Keratinocyte (primary cell): Measurements from ENCODE around the gene PANK1. TPM values are rescaled to one million over a fixed set of nuclear protein-coding genes. Genes with fewer than 3 reads are reported as not detected.

Experiments
- DNase-seq: peaks from one replicate; pipeline ENCODE4 v3.0.0-alpha.2; 2011; ENCODE audit warnings: low read depth, missing footprints, low spot score
- FAIRE-seq: peaks from 2 replicates; lab custom pipeline; 2011; peaks lifted over from hg19 to GRCh38; lab: Jason Lieb, UNC
- H2AFZ ChIP-seq: 2 replicates; pipeline ENCODE4 v1.6.0; 2012; ENCODE audit warnings: low read length, control low read depth, inconsistent platforms; ENCODE audit not compliant: control insufficient read depth
- H3K27ac ChIP-seq: 2 replicates; pipeline ENCODE4 v1.5.1; 2011; ENCODE audit warnings: low read length; ENCODE audit not compliant: control insufficient read depth, insufficient read depth
- H3K27me3 ChIP-seq: 3 replicates; pipeline ENCODE4 v1.6.0; 2011; ENCODE audit warnings: low read length; ENCODE audit not compliant: control insufficient read depth, insufficient read depth; ENCODE audit errors: extremely low read depth
- H3K36me3 ChIP-seq, 2 experiments: 2 replicates in 1 of 2; 3 replicates in 1 of 2; pipeline ENCODE4 v1.5.1; 2011; ENCODE audit warnings: low read length in 2 of 2, mild to moderate bottlenecking in 1 of 2; ENCODE audit not compliant: control insufficient read depth in 2 of 2, insufficient read depth in 2 of 2; ENCODE audit errors: extremely low read depth in 1 of 2
- H3K4me1 ChIP-seq: 3 replicates; pipeline ENCODE4 v1.5.1; 2011; ENCODE audit warnings: low read length; ENCODE audit not compliant: control insufficient read depth, insufficient read depth; ENCODE audit errors: extremely low read depth
- H3K4me2 ChIP-seq: 3 replicates; pipeline ENCODE4 v1.6.0; 2011; ENCODE audit warnings: low read depth, low read length; ENCODE audit not compliant: control insufficient read depth, insufficient read depth; ENCODE audit errors: extremely low read depth
- H3K4me3 ChIP-seq, 3 experiments: fragments of 200-600 bp in 1 of 3; sonication (generic) in 1 of 3; 2 replicates in 2 of 3; 3 replicates in 1 of 3; pipeline ENCODE4 v1.5.1; 2011 to 2016; ENCODE audit warnings: low read length in 3 of 3, mild to moderate bottlenecking in 3 of 3, control low read depth in 2 of 3, inconsistent platforms in 1 of 3, low read depth in 1 of 3, mixed read lengths in 1 of 3, mixed run types in 1 of 3, moderate library complexity in 1 of 3; ENCODE audit not compliant: control insufficient read depth in 2 of 3, insufficient read depth in 2 of 3; ENCODE audit errors: extremely low read depth in 1 of 3
- H3K79me2 ChIP-seq: 2 replicates; pipeline ENCODE4 v1.6.0; 2012; ENCODE audit warnings: low read length; ENCODE audit not compliant: control insufficient read depth, insufficient read depth
- H3K9ac ChIP-seq: 3 replicates; pipeline ENCODE4 v1.6.0; 2011; ENCODE audit warnings: low read length; ENCODE audit not compliant: control insufficient read depth, insufficient read depth; ENCODE audit errors: extremely low read depth
- H3K9me1 ChIP-seq: 3 replicates; pipeline ENCODE4 v1.6.0; 2011; ENCODE audit warnings: low read length; ENCODE audit not compliant: control insufficient read depth, insufficient read depth; ENCODE audit errors: extremely low read depth
- H3K9me3 ChIP-seq: 2 replicates; pipeline ENCODE4 v1.5.1; 2012; ENCODE audit warnings: low read depth, low read length; ENCODE audit not compliant: control insufficient read depth
- H4K20me1 ChIP-seq: 3 replicates; pipeline ENCODE4 v1.6.0; 2011; ENCODE audit warnings: low read length; ENCODE audit not compliant: control insufficient read depth, insufficient read depth; ENCODE audit errors: extremely low read depth
- CTCF ChIP-seq, 3 experiments: IDR thresholded peaks in 1 of 3; conservative IDR thresholded peaks in 1 of 3; optimal IDR thresholded peaks in 1 of 3; 2 replicates in 2 of 3; 3 replicates in 1 of 3; pipeline versions ENCODE3 to v1.5.1; 2011; ENCODE audit warnings: low read length in 3 of 3, mild to moderate bottlenecking in 3 of 3, moderate library complexity in 2 of 3, control low read depth in 1 of 3, inconsistent platforms in 1 of 3; ENCODE audit not compliant: insufficient read depth in 2 of 3; ENCODE audit errors: extremely low read depth in 1 of 3
- EZH2 ChIP-seq: IDR thresholded peaks from one replicate; pipeline ENCODE4 v1.6.1; 2012; ENCODE audit warnings: inconsistent platforms, mild to moderate bottlenecking, low read length, moderate library complexity
- dilution Hi-C: fragments of 300-500 bp; cut with MboI; formaldehyde crosslinking; loops from one replicate; pipeline ENCODE4 v1.7.0; 2020; ENCODE audit warnings: low sequenced_read_pairs; ENCODE audit not compliant: extremely low pct_ligation_motif_present
- polyA plus RNA-seq, 5 experiments: library from polyadenylated mRNA; depleted of rRNA in 3 of 5; stranded (reverse) in 3 of 5; stranded (forward) in 1 of 5; unstranded in 1 of 5; fragments of >200 nt; gene quantifications; 1 replicate in 1 of 5; 2 replicates in 3 of 5; 3 replicates in 1 of 5; pipeline versions ENCODE4 v1.2.1 to v1.2.3, GENCODE V29; 2011 to 2012; ENCODE audit warnings: missing spikeins in 2 of 5, low read depth in 1 of 5, low replicate concordance in 1 of 5

PANK1 gene
- polyA plus RNA-seq, 1 donor (not counting 4 experiments of a cell fraction or from before 2014, with no cell fraction given) = 9.5 TPM

DNA sequence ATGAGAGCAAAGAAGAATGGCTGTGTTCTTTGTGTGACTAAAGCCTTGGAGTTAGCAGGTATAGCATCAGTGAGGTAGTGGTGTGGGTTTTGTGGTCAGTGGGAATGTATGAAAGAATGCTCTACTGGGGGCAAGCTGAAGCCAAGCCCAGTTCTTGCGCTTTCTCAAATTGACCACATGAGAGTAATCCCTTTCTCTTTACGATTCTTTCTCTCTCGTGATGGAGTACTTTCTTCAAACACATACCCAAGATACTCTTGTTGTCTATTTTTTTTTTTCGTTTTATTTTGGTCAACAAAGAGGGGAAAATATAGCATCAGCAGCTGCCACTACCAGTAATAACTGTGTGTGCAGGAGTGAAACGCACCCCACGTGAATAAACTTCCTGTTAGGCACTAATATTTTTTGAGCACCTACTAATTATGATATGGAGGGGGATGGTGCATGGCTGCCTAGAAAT lies 8.4 kb upstream of the PANK1 start:
- H3K9ac ChIP-seq = no peak overlapping the region
- H3K27ac ChIP-seq = no peak overlapping the region
- no peak overlapping the region for H3K4me3 ChIP-seq
- DNase-seq (no peak), FAIRE-seq (no peak)
- TF ChIP-seq CTCF (optimal IDR thresholded peaks at IDR 0.05 in 1 of 3, IDR thresholded peaks at IDR 0.05 in 1 of 3, conservative IDR thresholded peaks at IDR 0.05 in 1 of 3; ENCODE audit: extremely low read depth in 1 of 3, insufficient read depth in 2 of 3, low read length in 3 of 3) (no peak), EZH2 (no peak)
- H3K79me2 ChIP-seq = no peaks in the 10 kb centered on the region
- no peaks in the 10 kb centered on the region for H3K27me3 ChIP-seq
- no peaks in the 10 kb centered on the region for H3K36me3 ChIP-seq
- no peak overlapping the region for H2AFZ ChIP-seq
- no peaks in the 10 kb centered on the region for H3K9me3 ChIP-seq
- no peaks in the 10 kb centered on the region for H4K20me1 ChIP-seq
- dilution Hi-C loops = no loop called here
- H3K4me1 ChIP-seq = no peaks in the 10 kb centered on the region
- H3K9me1 ChIP-seq = no peaks in the 10 kb centered on the region
- no peak overlapping the region for H3K4me2 ChIP-seq

GRCh38 chr10:89652806-89653370 lies 7.8 kb upstream of the PANK1 start:
- no peak for FAIRE-seq
- Histone ChIP-seq H4K20me1 (no peaks in the 10 kb centered on the region), H3K79me2 (no peaks in the 10 kb centered on the region)

More at GRCh38 chr10:89652806-89653370, 7.8 kb upstream of the PANK1 start:
- Histone ChIP-seq H3K9me1 (no peaks in the 10 kb centered on the region), H2AFZ (no peak overlapping the region), H3K4me1 (no peaks in the 10 kb centered on the region), H3K27me3 (no peaks in the 10 kb centered on the region), H3K4me3 (no peak overlapping the region), H3K9ac (no peak overlapping the region), H3K9me3 (no peaks in the 10 kb centered on the region), H3K36me3 (no peaks in the 10 kb centered on the region), H3K27ac (no peak overlapping the region), H3K4me2 (no peak overlapping the region)
- no peak for DNase-seq
- no peak for TF ChIP-seq CTCF (optimal IDR thresholded peaks at IDR 0.05 in 1 of 3, IDR thresholded peaks at IDR 0.05 in 1 of 3, conservative IDR thresholded peaks at IDR 0.05 in 1 of 3; ENCODE audit: extremely low read depth in 1 of 3, insufficient read depth in 2 of 3, low read length in 3 of 3)
- no peak for TF ChIP-seq EZH2
- dilution Hi-C loops = no loop called here
